ENCODE results near the gene BAD. TPM values are rescaled to one million over a fixed set of nuclear protein-coding genes. Genes with fewer than 3 reads are reported as not detected.

BAD gene
- polyA plus RNA-seq, 1 donor: 39.6 TPM

DNA sequence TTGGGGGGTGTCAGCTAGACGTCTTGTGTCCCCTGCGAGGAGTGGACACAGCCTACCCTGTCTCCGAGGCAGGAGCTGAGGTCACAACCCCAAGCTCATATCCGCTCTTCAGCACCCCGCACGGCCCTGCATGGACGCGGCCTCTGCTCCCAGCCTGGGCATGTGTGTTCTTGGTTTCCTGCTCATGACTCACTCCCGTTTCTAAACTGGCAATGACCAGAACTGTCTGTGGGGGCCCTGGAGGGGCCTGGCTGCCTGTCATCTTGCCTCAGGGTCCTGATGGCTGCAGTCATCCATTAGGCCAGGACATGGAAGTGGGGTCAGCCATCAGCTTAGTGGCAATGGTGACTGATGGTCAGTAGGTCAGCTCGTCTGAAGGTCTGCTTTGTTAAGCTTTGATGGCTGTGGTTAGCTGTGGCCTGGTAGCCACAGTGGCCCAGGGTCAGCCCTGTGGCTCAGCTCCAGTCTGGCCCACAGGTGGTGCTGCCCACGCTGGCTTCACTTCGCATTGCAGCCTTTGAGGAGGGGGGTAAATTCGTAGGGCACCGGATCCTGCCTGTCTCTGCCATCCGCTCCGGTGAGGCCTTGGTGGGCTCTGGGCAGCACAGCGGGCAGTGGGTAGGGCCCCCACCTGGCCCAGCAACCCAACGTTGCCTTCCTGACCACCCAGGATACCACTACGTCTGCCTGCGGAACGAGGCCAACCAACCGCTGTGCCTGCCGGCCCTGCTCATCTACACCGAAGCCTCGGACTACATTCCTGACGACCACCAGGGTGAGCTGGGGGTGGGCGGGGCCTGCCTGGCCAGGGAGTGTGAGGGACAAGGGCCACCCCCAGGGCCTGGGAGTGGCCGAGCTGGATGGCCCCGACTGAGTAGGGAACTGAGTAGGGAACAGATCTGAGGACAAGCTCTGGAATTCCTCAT, 21.2 kb downstream of the BAD start:
- no peaks in the 10 kb centered on the region for H3K27me3 ChIP-seq (ENCODE audit: control insufficient read depth, insufficient read depth, low read length)
- H3K27ac ChIP-seq (ENCODE audit: low read length): no peak overlapping the region
- no peak overlapping the region for H3K4me3 ChIP-seq (ENCODE audit: low read length)
- peaks cover 94% of the 10 kb centered on the region for H3K36me3 ChIP-seq (ENCODE audit: control insufficient read depth, insufficient read depth, low read length)
- DNase-seq: no peak
- peaks cover 13% of the 10 kb centered on the region for H3K4me1 ChIP-seq (ENCODE audit: control insufficient read depth, insufficient read depth, low read length)
- 80% methylated on average over 2 of the region's 29 CpGs for whole genome bisulfite sequencing (ENCODE audit: insufficient coverage, low lambda C conversion rate)
- H3K9me3 ChIP-seq (ENCODE audit: control insufficient read depth, low read depth, low read length): no peaks in the 10 kb centered on the region

DNA sequence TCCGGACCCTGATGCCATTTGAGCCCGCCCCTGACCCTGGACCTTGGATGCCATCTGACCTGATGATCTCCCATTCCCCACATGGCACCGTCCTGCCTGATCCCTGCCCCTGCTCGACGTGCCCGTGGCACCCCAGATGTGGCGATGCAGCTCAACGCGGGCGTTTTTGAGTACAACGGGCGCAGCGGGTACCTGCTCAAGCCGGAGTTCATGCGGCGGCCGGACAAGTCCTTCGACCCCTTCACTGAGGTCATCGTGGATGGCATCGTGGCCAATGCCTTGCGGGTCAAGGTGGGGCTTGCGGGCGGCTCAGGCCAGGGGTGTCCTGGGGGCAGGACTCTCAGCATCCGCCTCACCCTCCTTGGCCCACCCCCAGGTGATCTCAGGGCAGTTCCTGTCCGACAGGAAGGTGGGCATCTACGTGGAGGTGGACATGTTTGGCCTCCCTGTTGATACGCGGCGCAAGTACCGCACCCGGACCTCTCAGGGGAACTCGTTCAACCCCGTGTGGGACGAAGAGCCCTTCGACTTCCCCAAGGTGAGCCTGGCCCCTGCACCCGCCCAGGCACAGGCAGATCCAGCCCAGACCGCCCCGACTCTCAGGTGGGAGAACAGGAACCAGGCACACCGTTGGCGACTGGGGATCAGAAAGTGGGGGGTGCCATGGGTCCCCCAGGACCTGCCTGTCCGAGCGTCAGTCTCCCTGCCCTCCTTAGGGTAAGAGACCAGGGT, 22.0 kb downstream of the BAD start:
- Histone ChIP-seq H3K36me3 (ENCODE audit: control insufficient read depth, insufficient read depth, low read length) (peaks cover 92% of the 10 kb centered on the region), H3K4me3 (ENCODE audit: low read length) (no peak overlapping the region), H3K9me3 (ENCODE audit: control insufficient read depth, low read depth, low read length) (no peaks in the 10 kb centered on the region), H3K4me1 (ENCODE audit: control insufficient read depth, insufficient read depth, low read length) (peaks cover 5% of the 10 kb centered on the region), H3K27me3 (ENCODE audit: control insufficient read depth, insufficient read depth, low read length) (no peaks in the 10 kb centered on the region), H3K27ac (ENCODE audit: low read length) (no peak overlapping the region)
- DNase-seq: no peak
- no CpG with 5 or more reads among the region's 42 CpGs for whole genome bisulfite sequencing (ENCODE audit: insufficient coverage, low lambda C conversion rate)

GRCh38 chr11:64261556-64262080, 22.8 kb downstream of the BAD start:
- no peak for DNase-seq
- H3K9me3 ChIP-seq (ENCODE audit: control insufficient read depth, low read depth, low read length): no peaks in the 10 kb centered on the region
- H3K36me3 ChIP-seq (ENCODE audit: control insufficient read depth, insufficient read depth, low read length): peaks cover 93% of the 10 kb centered on the region
- no CpG with 5 or more reads among the region's 18 CpGs for WGBS (ENCODE audit: insufficient coverage, low lambda C conversion rate)
- peaks cover 5% of the 10 kb centered on the region for H3K4me1 ChIP-seq (ENCODE audit: control insufficient read depth, insufficient read depth, low read length)
- no peaks in the 10 kb centered on the region for H3K27me3 ChIP-seq (ENCODE audit: control insufficient read depth, insufficient read depth, low read length)
- H3K27ac ChIP-seq (ENCODE audit: low read length): no peak overlapping the region
- H3K4me3 ChIP-seq (ENCODE audit: low read length): no peak overlapping the region

- Histone ChIP-seq H3K9me3 (ENCODE audit: control insufficient read depth, low read depth, low read length) (no peaks in the 10 kb centered on the region), H3K27ac (ENCODE audit: low read length) (no peak overlapping the region), H3K4me1 (ENCODE audit: control insufficient read depth, insufficient read depth, low read length) (peaks cover 5% of the 10 kb centered on the region), H3K27me3 (ENCODE audit: control insufficient read depth, insufficient read depth, low read length) (no peaks in the 10 kb centered on the region), H3K4me3 (ENCODE audit: low read length) (no peak overlapping the region), H3K36me3 (ENCODE audit: control insufficient read depth, insufficient read depth, low read length) (peaks cover 93% of the 10 kb centered on the region)
- WGBS (ENCODE audit: insufficient coverage, low lambda C conversion rate): no CpG with 5 or more reads among the region's 6 CpGs
- no peak for DNase-seq
Measured at GRCh38 chr11:64260147-64260708, 24.2 kb downstream of the BAD start.

- WGBS (ENCODE audit: insufficient coverage, low lambda C conversion rate): no CpG with 5 or more reads among the region's 4 CpGs
- no peak for DNase-seq
- H3K27me3 ChIP-seq (ENCODE audit: control insufficient read depth, insufficient read depth, low read length): no peaks in the 10 kb centered on the region
- H3K36me3 ChIP-seq (ENCODE audit: control insufficient read depth, insufficient read depth, low read length): peaks cover 94% of the 10 kb centered on the region
- no peak overlapping the region for H3K4me3 ChIP-seq (ENCODE audit: low read length)
- H3K27ac ChIP-seq (ENCODE audit: low read length): no peak overlapping the region
- peaks cover 5% of the 10 kb centered on the region for H3K4me1 ChIP-seq (ENCODE audit: control insufficient read depth, insufficient read depth, low read length)
- no peaks in the 10 kb centered on the region for H3K9me3 ChIP-seq (ENCODE audit: control insufficient read depth, low read depth, low read length)
Measured at GRCh38 chr11:64259533-64260067, 24.9 kb downstream of the BAD start.

- peaks cover 9% of the 10 kb centered on the region for H3K4me1 ChIP-seq (ENCODE audit: control insufficient read depth, insufficient read depth, low read length)
- H3K4me3 ChIP-seq (ENCODE audit: low read length): no peak overlapping the region
- H3K27me3 ChIP-seq (ENCODE audit: control insufficient read depth, insufficient read depth, low read length): no peaks in the 10 kb centered on the region
- H3K9me3 ChIP-seq (ENCODE audit: control insufficient read depth, low read depth, low read length): no peaks in the 10 kb centered on the region
- H3K36me3 ChIP-seq (ENCODE audit: control insufficient read depth, insufficient read depth, low read length): peaks cover 94% of the 10 kb centered on the region
- WGBS (ENCODE audit: insufficient coverage, low lambda C conversion rate): no CpG with 5 or more reads among the region's 32 CpGs
- H3K27ac ChIP-seq (ENCODE audit: low read length): no peak overlapping the region
- no peak for DNase-seq
Measured at GRCh38 chr11:64258946-64259532, 25.4 kb downstream of the BAD start.

DNA sequence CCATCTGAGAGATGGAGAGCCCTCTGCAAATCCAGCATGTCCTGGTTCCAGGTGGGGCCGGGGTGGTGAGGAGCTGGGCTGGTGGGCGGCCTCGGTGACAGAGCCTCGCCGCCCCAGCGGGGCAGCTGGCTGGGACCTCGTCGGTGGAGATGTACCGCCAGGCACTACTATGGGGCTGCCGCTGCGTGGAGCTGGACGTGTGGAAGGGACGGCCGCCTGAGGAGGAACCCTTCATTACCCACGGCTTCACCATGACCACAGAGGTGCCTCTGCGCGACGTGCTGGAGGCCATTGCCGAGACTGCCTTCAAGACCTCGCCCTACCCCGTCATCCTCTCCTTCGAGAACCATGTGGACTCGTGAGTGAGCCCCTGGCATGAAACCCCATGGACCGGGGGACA, 26.1 kb downstream of the BAD start:
- no CpG with 5 or more reads among the region's 24 CpGs for WGBS (ENCODE audit: insufficient coverage, low lambda C conversion rate)
- no peak for DNase-seq
- H3K36me3 ChIP-seq (ENCODE audit: control insufficient read depth, insufficient read depth, low read length): peaks cover 93% of the 10 kb centered on the region
- no peak overlapping the region for H3K4me3 ChIP-seq (ENCODE audit: low read length)
- H3K4me1 ChIP-seq (ENCODE audit: control insufficient read depth, insufficient read depth, low read length): peaks cover 14% of the 10 kb centered on the region
- no peak overlapping the region for H3K27ac ChIP-seq (ENCODE audit: low read length)
- H3K27me3 ChIP-seq (ENCODE audit: control insufficient read depth, insufficient read depth, low read length): no peaks in the 10 kb centered on the region
- no peaks in the 10 kb centered on the region for H3K9me3 ChIP-seq (ENCODE audit: control insufficient read depth, low read depth, low read length)

DNA sequence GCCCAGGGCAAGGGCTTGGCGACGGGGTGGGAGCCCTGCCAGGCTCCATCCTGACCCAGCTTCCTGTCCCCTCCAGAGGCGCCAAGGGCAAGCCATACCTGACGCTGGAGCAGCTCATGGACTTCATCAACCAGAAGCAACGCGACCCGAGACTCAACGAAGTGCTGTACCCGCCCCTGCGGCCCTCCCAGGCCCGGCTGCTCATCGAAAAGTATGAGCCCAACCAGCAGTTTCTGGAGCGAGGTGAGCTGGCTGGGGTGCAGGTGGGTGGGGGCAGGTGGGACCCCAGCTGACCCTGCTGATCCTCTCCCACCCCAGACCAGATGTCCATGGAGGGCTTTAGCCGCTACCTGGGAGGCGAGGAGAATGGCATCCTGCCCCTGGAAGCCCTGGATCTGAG, 28.2 kb downstream of the BAD start:
- WGBS (ENCODE audit: insufficient coverage, low lambda C conversion rate): no CpG with 5 or more reads among the region's 15 CpGs

DNA sequence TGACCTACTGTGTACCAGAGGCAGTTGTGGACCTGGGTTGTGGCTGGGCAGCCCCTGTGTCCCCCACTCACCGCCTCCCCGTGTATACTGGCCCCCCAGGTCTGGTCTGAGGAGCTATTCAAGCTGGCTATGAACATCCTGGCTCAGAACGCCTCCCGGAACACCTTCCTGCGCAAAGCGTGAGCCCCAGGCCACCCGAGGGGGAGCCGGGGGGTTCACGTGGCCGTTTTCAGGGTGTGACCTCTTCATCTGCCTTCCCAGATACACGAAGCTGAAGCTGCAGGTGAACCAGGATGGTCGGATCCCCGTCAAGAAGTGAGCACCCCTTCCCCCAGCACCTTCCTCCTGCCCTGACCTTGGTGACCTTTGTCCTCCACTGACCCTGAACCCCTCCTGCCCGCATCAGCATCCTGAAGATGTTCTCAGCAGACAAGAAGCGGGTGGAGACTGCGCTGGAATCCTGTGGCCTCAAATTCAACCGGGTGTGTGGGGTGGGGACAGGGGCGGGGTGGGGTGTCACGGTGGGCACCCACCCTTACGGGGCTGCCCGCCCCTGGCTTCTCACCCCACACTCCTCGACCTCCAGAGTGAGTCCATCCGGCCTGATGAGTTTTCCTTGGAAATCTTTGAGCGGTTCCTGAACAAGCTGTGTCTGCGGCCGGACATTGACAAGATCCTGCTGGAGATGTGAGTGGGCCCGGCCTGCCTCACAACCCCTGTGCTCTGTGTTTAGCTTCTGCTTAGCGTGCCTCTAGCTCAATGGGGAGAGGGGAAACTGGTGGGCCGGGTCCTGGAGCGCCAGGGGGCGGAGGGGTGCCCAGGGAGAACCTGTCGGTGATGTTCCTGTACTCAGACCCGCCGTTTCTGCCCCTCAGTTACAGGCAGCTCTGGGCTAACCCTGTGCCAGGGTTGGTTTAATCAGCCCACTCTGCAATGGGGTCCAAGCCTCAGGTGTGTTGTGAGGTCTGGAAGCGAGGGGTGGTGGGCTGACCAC, 29.0 kb downstream of the BAD start:
- WGBS (ENCODE audit: insufficient coverage, low lambda C conversion rate): no CpG with 5 or more reads among the region's 35 CpGs
- no peak for DNase-seq
- Histone ChIP-seq H3K9me3 (ENCODE audit: control insufficient read depth, low read depth, low read length) (no peaks in the 10 kb centered on the region), H3K36me3 (ENCODE audit: control insufficient read depth, insufficient read depth, low read length) (peaks cover 69% of the 10 kb centered on the region), H3K27me3 (ENCODE audit: control insufficient read depth, insufficient read depth, low read length) (no peaks in the 10 kb centered on the region), H3K27ac (ENCODE audit: low read length) (no peak overlapping the region), H3K4me3 (ENCODE audit: low read length) (no peak overlapping the region), H3K4me1 (ENCODE audit: control insufficient read depth, insufficient read depth, low read length) (peaks cover 28% of the 10 kb centered on the region)

More for the DNA sequence above, 28.2 kb downstream of the BAD start:
- Histone ChIP-seq H3K4me1 (ENCODE audit: control insufficient read depth, insufficient read depth, low read length) (peaks cover 21% of the 10 kb centered on the region), H3K4me3 (ENCODE audit: low read length) (no peak overlapping the region), H3K36me3 (ENCODE audit: control insufficient read depth, insufficient read depth, low read length) (peaks cover 76% of the 10 kb centered on the region), H3K27ac (ENCODE audit: low read length) (no peak overlapping the region), H3K9me3 (ENCODE audit: control insufficient read depth, low read depth, low read length) (no peaks in the 10 kb centered on the region), H3K27me3 (ENCODE audit: control insufficient read depth, insufficient read depth, low read length) (no peaks in the 10 kb centered on the region)
- no peak for DNase-seq
